Superior temporal gyrus (tissue), 1 donor: ENCODE measurements around the gene FLT4.

Experiments
- DNase-seq: peaks from one replicate; pipeline ENCODE4 v3.0.0-alpha.2; 2016; ENCODE audit errors: extremely low spot score

FLT4 gene

GRCh38 chr5:180607861-180608571 lies 41.4 kb downstream of the FLT4 start:
- DNase-seq = no peak

- DNase-seq = no peak
Measured at GRCh38 chr5:180606215-180606785, 43.1 kb downstream of the FLT4 start.

- peak; percentile 62 for DNase-seq
Measured at GRCh38 chr5:180605554-180606214, 43.7 kb downstream of the FLT4 start.

GRCh38 chr5:180604271-180604670 lies 45.1 kb downstream of the FLT4 start:
- DNase-seq = no peak

GRCh38 chr5:180603076-180603594 lies 46.3 kb downstream of the FLT4 start:
- DNase-seq = no peak

GRCh38 chr5:180602481-180603075 lies 46.8 kb downstream of the FLT4 start:
- DNase-seq = no peak

GRCh38 chr5:180601591-180602480 lies 47.6 kb downstream of the FLT4 start:
- DNase-seq = no peak

- DNase-seq = no peak
Measured at GRCh38 chr5:180600554-180601041, 48.8 kb downstream of the FLT4 start.

GRCh38 chr5:180599981-180600553 lies 49.3 kb downstream of the FLT4 start:
- DNase-seq = no peak

- no peak for DNase-seq
Measured at GRCh38 chr5:180599590-180599914, 49.8 kb downstream of the FLT4 start.

GRCh38 chr5:180598797-180599589 lies 50.4 kb downstream of the FLT4 start:
- no peak for DNase-seq

GRCh38 chr5:180598316-180598701 lies 51.1 kb downstream of the FLT4 start:
- no peak for DNase-seq

- DNase-seq = no peak
Measured at GRCh38 chr5:180596668-180597231, 52.6 kb downstream of the FLT4 start.

- DNase-seq = no peak
Measured at GRCh38 chr5:180596115-180596667, 53.2 kb downstream of the FLT4 start.

- no peak for DNase-seq
Measured at GRCh38 chr5:180595381-180596114, 53.9 kb downstream of the FLT4 start.

- DNase-seq = no peak
Measured at GRCh38 chr5:180595046-180595379, 54.4 kb downstream of the FLT4 start.

- DNase-seq = no peak
Measured at GRCh38 chr5:180594311-180595045, 54.9 kb downstream of the FLT4 start.

- DNase-seq = no peak
Measured at GRCh38 chr5:180593446-180594206, 55.8 kb downstream of the FLT4 start.
